HFFc6 (cell line): ENCODE measurements around the gene TMC4. TPM values are rescaled to one million over a fixed set of nuclear protein-coding genes. Genes with fewer than 3 reads are reported as not detected.
A peak's percentile ranks its signal among the peaks of the same experiment; 100 is the strongest.
"Not testable (repeated sequence)": the region's sequence is repeated elsewhere in the genome, so short reads cannot be mapped to it uniquely, and the experiment has no call there.

ENCODE experiments used
- DNase-seq: peaks from one replicate; pipeline ENCODE4 v3.0.0-alpha.2; 2018
- H3K27ac Mint-ChIP-seq: 2 replicates; pipeline ENCODE4 v1.8.0; 2020; ENCODE audit warnings: mild to moderate bottlenecking, mixed read lengths
- H3K27me3 Mint-ChIP-seq: 2 replicates; pipeline ENCODE4 v1.8.0; 2021; ENCODE audit warnings: mild to moderate bottlenecking, moderate library complexity, mixed read lengths; ENCODE audit not compliant: insufficient read depth
- H3K36me3 Mint-ChIP-seq: 2 replicates; pipeline ENCODE4 v1.8.0; 2021; ENCODE audit warnings: low read depth, mixed read lengths
- H3K4me1 Mint-ChIP-seq: 2 replicates; pipeline ENCODE4 v1.8.0; 2020; ENCODE audit warnings: low read depth, mixed read lengths
- H3K4me3 Mint-ChIP-seq: 2 replicates; pipeline ENCODE4 v1.8.0; 2020; ENCODE audit warnings: mild to moderate bottlenecking, moderate library complexity, mixed read lengths
- H3K9me3 Mint-ChIP-seq: 2 replicates; pipeline ENCODE4 v1.8.0; 2020; ENCODE audit warnings: mild to moderate bottlenecking, mixed read lengths
- CTCF ChIP-seq: fragments of 200-600 bp; sonication (generic); IDR thresholded peaks from 2 replicates; pipeline ENCODE4 v1.5.0; 2021; ENCODE audit warnings: antibody characterized with exemption, mild to moderate bottlenecking
- total RNA-seq, 6 experiments: library from RNA; stranded (reverse); fragmentation: NEBNext Ultra II Directional; extraction: Animal tissue kit (Norgen Biotek cat#: 25700); gene quantifications; 2 replicates in 1 of 6; 3 replicates in 5 of 6; pipeline ENCODE4 v1.2.3, GENCODE V29; 2021

The TMC4 gene
- total RNA-seq, 6 experiments from 2014 or later: 0.43 to 0.70 (median 0.55) TPM

GRCh38 chr19:54186351-54186750 lies 13.4 kb upstream of the TMC4 start:
- Mint-ChIP-seq H3K36me3 (peaks cover 41% of the 10 kb centered on the region), H3K4me3 (no peak overlapping the region), H3K27me3 (peaks cover 4% of the 10 kb centered on the region), H3K9me3 (no peaks in the 10 kb centered on the region), H3K4me1 (peaks cover 18% of the 10 kb centered on the region), H3K27ac (no peak overlapping the region)
- TF ChIP-seq CTCF: no peak
- DNase-seq: no peak

- no peak overlapping the region for H3K4me3 Mint-ChIP-seq
- no peaks in the 10 kb centered on the region for H3K9me3 Mint-ChIP-seq
- peaks cover 42% of the 10 kb centered on the region for H3K36me3 Mint-ChIP-seq
- DNase-seq: no peak
- no peak overlapping the region for H3K27ac Mint-ChIP-seq
- no peaks in the 10 kb centered on the region; the same call in none of the 2 replicates for H3K27me3 Mint-ChIP-seq
- TF ChIP-seq CTCF: no peak
- H3K4me1 Mint-ChIP-seq: peaks cover 18% of the 10 kb centered on the region
These were observed 10.5 kb upstream of the TMC4 start for GRCh38 chr19:54183431-54183830.

- H3K4me1 Mint-ChIP-seq, H3K27ac Mint-ChIP-seq, DNase-seq, H3K4me3 Mint-ChIP-seq, H3K9me3 Mint-ChIP-seq, H3K27me3 Mint-ChIP-seq: not testable (repeated sequence)
- H3K36me3 Mint-ChIP-seq: peaks cover 35% of the 10 kb centered on the region
These were observed 8.9 kb upstream of the TMC4 start for GRCh38 chr19:54181894-54182293.

- Mint-ChIP-seq H3K27ac (no peak overlapping the region), H3K27me3 (no peaks in the 10 kb centered on the region; the same call in 1 of the 2 replicates), H3K4me1 (no peaks in the 10 kb centered on the region), H3K4me3 (no peak overlapping the region), H3K36me3 (peaks cover 35% of the 10 kb centered on the region), H3K9me3 (no peaks in the 10 kb centered on the region)
- no peak for DNase-seq
- no peak for TF ChIP-seq CTCF
These were observed 7.7 kb upstream of the TMC4 start for GRCh38 chr19:54180691-54181091.

- no peaks in the 10 kb centered on the region for H3K9me3 Mint-ChIP-seq
- peaks cover 30% of the 10 kb centered on the region for H3K36me3 Mint-ChIP-seq
- peak; percentile 62 for DNase-seq
- H3K27ac Mint-ChIP-seq: peak overlapping the region; percentile 75
- no peaks in the 10 kb centered on the region for H3K4me1 Mint-ChIP-seq
- H3K27me3 Mint-ChIP-seq: no peaks in the 10 kb centered on the region; the same call in 1 of the 2 replicates
- H3K4me3 Mint-ChIP-seq: no peak overlapping the region
- TF ChIP-seq CTCF: peak; percentile 45
These were observed 7.0 kb upstream of the TMC4 start for GRCh38 chr19:54179921-54180461.

- Mint-ChIP-seq H3K27ac (peak overlapping the region; percentile 9; the same call in 1 of the 2 replicates), H3K4me3 (no peak overlapping the region), H3K9me3 (no peaks in the 10 kb centered on the region), H3K4me1 (no peaks in the 10 kb centered on the region), H3K36me3 (peaks cover 30% of the 10 kb centered on the region), H3K27me3 (no peaks in the 10 kb centered on the region; the same call in 1 of the 2 replicates)
- no peak for DNase-seq
- TF ChIP-seq CTCF: no peak
These were observed 6.4 kb upstream of the TMC4 start for GRCh38 chr19:54179262-54179852.
